ENCODE measurements around the gene BPIFB2. TPM values are rescaled to one million over a fixed set of nuclear protein-coding genes. Genes with fewer than 3 reads are reported as not detected.

The BPIFB2 gene
- total RNA-seq, 1 donor from 2014 or later: not detected

GRCh38 chr20:33028875-33029274 lies 21.4 kb downstream of the BPIFB2 start:
- Mint-ChIP-seq H3K27ac (ENCODE audit: unreplicated experiment) (no peak overlapping the region), H3K9me3 (ENCODE audit: unreplicated experiment) (peaks cover 3% of the 10 kb centered on the region), H3K4me3 (ENCODE audit: unreplicated experiment) (no peak overlapping the region), H3K36me3 (ENCODE audit: low read depth, unreplicated experiment) (no peaks in the 10 kb centered on the region), H3K27me3 (ENCODE audit: low read depth, unreplicated experiment) (peaks cover 20% of the 10 kb centered on the region), H3K4me1 (ENCODE audit: low read depth, unreplicated experiment) (no peaks in the 10 kb centered on the region)
- Histone ChIP-seq H3K27me3 (ENCODE audit: insufficient read depth, low read length) (peaks cover 4% of the 10 kb centered on the region), H3K9ac (ENCODE audit: low read length) (no peak overlapping the region), H3K36me3 (ENCODE audit: insufficient read depth, low read length) (no peaks in the 10 kb centered on the region), H3K4me2 (ENCODE audit: low read length) (no peak overlapping the region), H4K20me1 (ENCODE audit: insufficient read depth, low read length) (no peaks in the 10 kb centered on the region), H2AFZ (ENCODE audit: low read depth, low read length) (no peak overlapping the region), H3K27ac (ENCODE audit: low read depth, low read length) (no peak overlapping the region), H3K9me3 (ENCODE audit: insufficient read depth, low read depth, low read length) (no peaks in the 10 kb centered on the region), H3K4me3 (ENCODE audit: insufficient read depth, low read depth, low read length) (no peak overlapping the region), H3K79me2 (ENCODE audit: insufficient read depth, low read length) (no peaks in the 10 kb centered on the region), H3K4me1 (ENCODE audit: insufficient read depth, low read length) (no peaks in the 10 kb centered on the region)
- FAIRE-seq (no peak), DNase-seq (ENCODE audit: low read depth) (no peak)
- TF ChIP-seq, protein P1, sequence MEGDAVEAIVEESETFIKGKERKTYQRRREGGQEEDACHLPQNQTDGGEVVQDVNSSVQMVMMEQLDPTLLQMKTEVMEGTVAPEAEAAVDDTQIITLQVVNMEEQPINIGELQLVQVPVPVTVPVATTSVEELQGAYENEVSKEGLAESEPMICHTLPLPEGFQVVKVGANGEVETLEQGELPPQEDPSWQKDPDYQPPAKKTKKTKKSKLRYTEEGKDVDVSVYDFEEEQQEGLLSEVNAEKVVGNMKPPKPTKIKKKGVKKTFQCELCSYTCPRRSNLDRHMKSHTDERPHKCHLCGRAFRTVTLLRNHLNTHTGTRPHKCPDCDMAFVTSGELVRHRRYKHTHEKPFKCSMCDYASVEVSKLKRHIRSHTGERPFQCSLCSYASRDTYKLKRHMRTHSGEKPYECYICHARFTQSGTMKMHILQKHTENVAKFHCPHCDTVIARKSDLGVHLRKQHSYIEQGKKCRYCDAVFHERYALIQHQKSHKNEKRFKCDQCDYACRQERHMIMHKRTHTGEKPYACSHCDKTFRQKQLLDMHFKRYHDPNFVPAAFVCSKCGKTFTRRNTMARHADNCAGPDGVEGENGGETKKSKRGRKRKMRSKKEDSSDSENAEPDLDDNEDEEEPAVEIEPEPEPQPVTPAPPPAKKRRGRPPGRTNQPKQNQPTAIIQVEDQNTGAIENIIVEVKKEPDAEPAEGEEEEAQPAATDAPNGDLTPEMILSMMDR (IDR thresholded peaks at IDR 0.05; ENCODE audit: insufficient read depth, low read depth, low read length): no peak
- no peak for TF ChIP-seq EZH2 (IDR thresholded peaks at IDR 0.05; ENCODE audit: insufficient read depth, low read length)

DNA sequence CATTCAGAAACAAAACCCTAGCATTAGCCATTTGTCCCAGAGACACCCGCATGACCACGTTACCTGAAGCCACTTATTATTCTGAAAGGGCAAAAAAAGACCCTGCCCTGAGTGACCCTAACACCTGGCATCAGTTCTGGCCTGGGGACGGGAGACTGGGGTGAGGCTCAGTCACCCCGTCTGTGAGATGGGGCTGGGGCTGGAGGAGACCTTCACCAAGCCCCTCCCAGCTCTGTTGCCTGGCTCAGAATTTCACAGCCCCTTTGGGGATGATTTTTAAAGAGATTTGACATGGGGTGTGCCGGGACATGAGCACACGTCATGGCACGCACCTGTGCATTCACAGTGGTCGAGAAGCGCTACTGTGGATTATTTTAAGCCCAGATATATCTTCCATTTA lies 22.6 kb downstream of the BPIFB2 start:
- Mint-ChIP-seq H3K27ac (ENCODE audit: unreplicated experiment) (no peak overlapping the region), H3K9me3 (ENCODE audit: unreplicated experiment) (peaks cover 3% of the 10 kb centered on the region)
- FAIRE-seq: no peak

DNA sequence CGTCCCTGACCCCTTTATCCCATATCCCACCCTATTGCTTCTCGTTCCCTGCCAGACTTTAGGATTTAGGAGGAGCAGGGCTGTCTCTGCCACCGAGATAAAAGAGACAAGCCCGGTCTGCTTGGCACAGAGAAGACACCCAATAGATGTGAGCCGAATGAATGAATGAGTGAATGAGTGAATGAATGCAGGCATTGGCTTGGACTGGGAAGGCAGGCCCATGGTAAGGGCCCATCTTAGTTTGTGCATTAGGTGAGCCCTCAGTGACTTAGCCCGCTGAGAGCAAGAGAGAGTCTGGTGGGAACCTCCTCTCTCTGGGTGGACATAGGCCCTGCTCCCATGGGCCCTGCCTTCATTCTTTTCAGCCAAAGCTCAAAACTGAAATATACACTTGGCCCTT lies 23.1 kb downstream of the BPIFB2 start:
- TF ChIP-seq, protein P1 (IDR thresholded peaks at IDR 0.05; ENCODE audit: insufficient read depth, low read depth, low read length): no peak
- TF ChIP-seq EZH2 (IDR thresholded peaks at IDR 0.05; ENCODE audit: insufficient read depth, low read length): no peak
- no peaks in the 10 kb centered on the region for H3K79me2 ChIP-seq (ENCODE audit: insufficient read depth, low read length)
- H3K4me1 Mint-ChIP-seq (ENCODE audit: low read depth, unreplicated experiment): no peaks in the 10 kb centered on the region
- H3K9me3 Mint-ChIP-seq (ENCODE audit: unreplicated experiment): peaks cover 3% of the 10 kb centered on the region
- peaks cover 4% of the 10 kb centered on the region for H3K27me3 ChIP-seq (ENCODE audit: insufficient read depth, low read length)
- peaks cover 32% of the 10 kb centered on the region for H3K27me3 Mint-ChIP-seq (ENCODE audit: low read depth, unreplicated experiment)
- no peaks in the 10 kb centered on the region for H3K4me1 ChIP-seq (ENCODE audit: insufficient read depth, low read length)
- H3K9ac ChIP-seq (ENCODE audit: low read length): no peak overlapping the region
- no peak overlapping the region for H3K4me2 ChIP-seq (ENCODE audit: low read length)
- DNase-seq (ENCODE audit: low read depth) (no peak), FAIRE-seq (no peak)
- no peaks in the 10 kb centered on the region for H4K20me1 ChIP-seq (ENCODE audit: insufficient read depth, low read length)
- H3K27ac Mint-ChIP-seq (ENCODE audit: unreplicated experiment): no peak overlapping the region
- no peak overlapping the region for H2AFZ ChIP-seq (ENCODE audit: low read depth, low read length)
- no peak overlapping the region for H3K27ac ChIP-seq (ENCODE audit: low read depth, low read length)
- no peak overlapping the region for H3K4me3 ChIP-seq (ENCODE audit: insufficient read depth, low read depth, low read length)
- no peaks in the 10 kb centered on the region for H3K36me3 ChIP-seq (ENCODE audit: insufficient read depth, low read length)
- no peak overlapping the region for H3K4me3 Mint-ChIP-seq (ENCODE audit: unreplicated experiment)
- H3K36me3 Mint-ChIP-seq (ENCODE audit: low read depth, unreplicated experiment): no peaks in the 10 kb centered on the region
- no peaks in the 10 kb centered on the region for H3K9me3 ChIP-seq (ENCODE audit: insufficient read depth, low read depth, low read length)

More for the DNA sequence above, 22.6 kb downstream of the BPIFB2 start:
- Histone ChIP-seq H3K9me3 (ENCODE audit: insufficient read depth, low read depth, low read length) (no peaks in the 10 kb centered on the region), H3K9ac (ENCODE audit: low read length) (no peak overlapping the region), H3K27me3 (ENCODE audit: insufficient read depth, low read length) (peaks cover 4% of the 10 kb centered on the region), H3K27ac (ENCODE audit: low read depth, low read length) (no peak overlapping the region), H3K4me3 (ENCODE audit: insufficient read depth, low read depth, low read length) (no peak overlapping the region), H3K79me2 (ENCODE audit: insufficient read depth, low read length) (no peaks in the 10 kb centered on the region), H3K4me2 (ENCODE audit: low read length) (no peak overlapping the region), H3K4me1 (ENCODE audit: insufficient read depth, low read length) (no peaks in the 10 kb centered on the region), H2AFZ (ENCODE audit: low read depth, low read length) (no peak overlapping the region), H3K36me3 (ENCODE audit: insufficient read depth, low read length) (no peaks in the 10 kb centered on the region), H4K20me1 (ENCODE audit: insufficient read depth, low read length) (no peaks in the 10 kb centered on the region)
- Mint-ChIP-seq H3K4me1 (ENCODE audit: low read depth, unreplicated experiment) (no peaks in the 10 kb centered on the region), H3K36me3 (ENCODE audit: low read depth, unreplicated experiment) (no peaks in the 10 kb centered on the region), H3K4me3 (ENCODE audit: unreplicated experiment) (no peak overlapping the region), H3K27me3 (ENCODE audit: low read depth, unreplicated experiment) (peaks cover 28% of the 10 kb centered on the region)
- no peak for DNase-seq (ENCODE audit: low read depth)
- no peak for TF ChIP-seq EZH2 (IDR thresholded peaks at IDR 0.05; ENCODE audit: insufficient read depth, low read length)
- TF ChIP-seq, protein P1 (IDR thresholded peaks at IDR 0.05; ENCODE audit: insufficient read depth, low read depth, low read length): no peak

All from astrocyte (in vitro differentiated cells and primary cell).